HG02571 (cell line): ENCODE data around the gene MBOAT7.
"Not testable (repeated sequence)": the region's sequence is repeated elsewhere in the genome, so short reads cannot be mapped to it uniquely, and the experiment has no call there.

Experiments used
- ATAC-seq: cut with Tn5 transposase; IDR thresholded peaks from one replicate; pipeline ENCODE4 v1.9.1; 2021; ENCODE audit warnings: mild to moderate bottlenecking, moderate library complexity; ENCODE audit not compliant: unreplicated experiment

The MBOAT7 gene

GRCh38 chr19:54189735-54190502, 539 bp upstream of the MBOAT7 start:
- peak; percentile 44 for ATAC-seq

- ATAC-seq = no peak
These were observed 1.0 kb downstream of the MBOAT7 start for GRCh38 chr19:54188215-54188871.

GRCh38 chr19:54186934-54187381, 2.4 kb downstream of the MBOAT7 start:
- ATAC-seq = no peak

GRCh38 chr19:54186351-54186750, 3.0 kb downstream of the MBOAT7 start:
- no peak for ATAC-seq

- ATAC-seq = no peak
These were observed 5.9 kb downstream of the MBOAT7 start for GRCh38 chr19:54183431-54183830.

- not testable (repeated sequence) for ATAC-seq
These were observed 7.5 kb downstream of the MBOAT7 start for GRCh38 chr19:54181894-54182293.

GRCh38 chr19:54180691-54181091, 8.7 kb downstream of the MBOAT7 start:
- no peak for ATAC-seq

- ATAC-seq = no peak
These were observed 9.4 kb downstream of the MBOAT7 start for GRCh38 chr19:54179921-54180461.

GRCh38 chr19:54179262-54179852, 10.0 kb downstream of the MBOAT7 start:
- ATAC-seq = no peak

- no peak for ATAC-seq
These were observed 10.7 kb downstream of the MBOAT7 start for GRCh38 chr19:54178581-54179261.

- no peak for ATAC-seq
These were observed 15.2 kb downstream of the MBOAT7 start for GRCh38 chr19:54173951-54174834.

- no peak for ATAC-seq
These were observed 16.1 kb downstream of the MBOAT7 start for GRCh38 chr19:54173359-54173699.

- no peak for ATAC-seq
These were observed 16.7 kb downstream of the MBOAT7 start, which contains the start of gene TMC4 for GRCh38 chr19:54172471-54173358. Gene TMC4 (minus strand): TSS chr19:54173160. CDS start chr19:54173117, 43 bp downstream.

- ATAC-seq = not testable (repeated sequence)
These were observed 17.5 kb downstream of the MBOAT7 start for GRCh38 chr19:54171736-54172431.

GRCh38 chr19:54169149-54169740, 20.1 kb downstream of the MBOAT7 start:
- no peak for ATAC-seq

- ATAC-seq = no peak
These were observed 21.0 kb downstream of the MBOAT7 start for GRCh38 chr19:54168174-54168917.

GRCh38 chr19:54165222-54165621, 24.2 kb downstream of the MBOAT7 start:
- no peak for ATAC-seq
